HUES6 (cell line): ENCODE measurements around the gene ANKRD12.

ENCODE experiments used
- H3K27ac ChIP-seq: 2 replicates; pipeline ENCODE4 v1.7.0; 2013; ENCODE audit warnings: low read depth, mild to moderate bottlenecking, low read length, inconsistent platforms
- H3K27me3 ChIP-seq: 2 replicates; pipeline ENCODE4 v1.6.1; 2013; ENCODE audit warnings: low read length; ENCODE audit not compliant: control insufficient read depth, insufficient read depth
- H3K36me3 ChIP-seq: 2 replicates; pipeline ENCODE4 v1.6.1; 2013; ENCODE audit warnings: low read length; ENCODE audit not compliant: control insufficient read depth, insufficient read depth
- H3K4me1 ChIP-seq: 2 replicates; pipeline ENCODE4 v1.6.1; 2013; ENCODE audit warnings: low read length; ENCODE audit not compliant: control insufficient read depth, insufficient read depth
- H3K4me3 ChIP-seq: 2 replicates; pipeline ENCODE4 v1.5.1; 2013; ENCODE audit warnings: low read depth, low read length
- H3K9ac ChIP-seq: one replicate; pipeline ENCODE4 v1.6.1; 2013; ENCODE audit warnings: mild to moderate bottlenecking, low read length
- H3K9me3 ChIP-seq: 2 replicates; pipeline ENCODE4 v1.6.1; 2013; ENCODE audit warnings: low read depth, low read length; ENCODE audit not compliant: control insufficient read depth, insufficient read depth

The ANKRD12 gene

DNA sequence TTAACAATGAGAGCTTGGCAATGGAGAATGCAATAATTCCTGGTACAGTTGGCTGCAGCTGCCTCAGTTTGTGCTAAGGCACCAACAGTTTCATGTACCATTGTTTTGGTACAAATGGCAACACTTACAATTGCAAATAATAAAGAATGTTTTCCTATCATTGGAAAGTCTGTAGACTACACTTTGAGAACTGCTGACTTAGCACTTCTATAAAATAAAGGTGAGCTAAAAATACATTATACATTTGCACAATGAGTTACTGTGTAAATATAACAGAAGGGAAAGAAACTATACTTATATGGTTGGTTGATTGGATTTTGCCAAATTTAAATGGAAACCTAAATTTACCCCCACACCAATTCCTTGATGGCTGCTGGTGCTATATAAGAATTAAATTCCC is 153.1 kb downstream of the ANKRD12 start:
- Histone ChIP-seq H3K36me3 (no peaks in the 10 kb centered on the region), H3K9ac (no peak overlapping the region), H3K27me3 (no peaks in the 10 kb centered on the region), H3K9me3 (peaks cover 38% of the 10 kb centered on the region), H3K27ac (no peak overlapping the region), H3K4me1 (no peaks in the 10 kb centered on the region), H3K4me3 (no peak overlapping the region)

DNA sequence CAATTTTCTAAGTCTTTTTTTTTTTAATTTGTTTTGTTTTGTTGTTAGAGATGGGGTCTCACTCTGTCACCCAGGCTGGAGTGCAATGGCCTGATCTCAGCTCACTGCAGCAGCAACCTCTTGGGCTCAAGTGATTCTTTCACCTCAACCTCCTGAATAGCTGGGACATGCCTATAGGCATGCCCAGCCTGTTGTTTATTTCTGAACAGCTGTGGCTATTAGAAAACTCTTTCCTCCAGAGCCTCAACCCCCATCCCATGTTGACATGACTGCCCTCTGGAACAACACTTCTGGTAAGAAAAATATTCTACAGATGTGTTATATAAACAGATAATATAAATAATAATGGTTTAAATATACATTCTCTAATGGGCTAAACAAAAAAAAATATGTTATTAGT is 153.6 kb downstream of the ANKRD12 start:
- Histone ChIP-seq H3K4me3 (no peak overlapping the region), H3K4me1 (no peaks in the 10 kb centered on the region), H3K27me3 (no peaks in the 10 kb centered on the region), H3K36me3 (no peaks in the 10 kb centered on the region), H3K9me3 (peaks cover 41% of the 10 kb centered on the region), H3K9ac (no peak overlapping the region), H3K27ac (no peak overlapping the region)

GRCh38 chr18:9292047-9292446 is 155.5 kb downstream of the ANKRD12 start:
- Histone ChIP-seq H3K4me3 (no peak overlapping the region), H3K4me1 (no peaks in the 10 kb centered on the region), H3K27me3 (no peaks in the 10 kb centered on the region), H3K36me3 (no peaks in the 10 kb centered on the region), H3K27ac (no peak overlapping the region), H3K9me3 (peaks cover 57% of the 10 kb centered on the region), H3K9ac (no peak overlapping the region)

DNA sequence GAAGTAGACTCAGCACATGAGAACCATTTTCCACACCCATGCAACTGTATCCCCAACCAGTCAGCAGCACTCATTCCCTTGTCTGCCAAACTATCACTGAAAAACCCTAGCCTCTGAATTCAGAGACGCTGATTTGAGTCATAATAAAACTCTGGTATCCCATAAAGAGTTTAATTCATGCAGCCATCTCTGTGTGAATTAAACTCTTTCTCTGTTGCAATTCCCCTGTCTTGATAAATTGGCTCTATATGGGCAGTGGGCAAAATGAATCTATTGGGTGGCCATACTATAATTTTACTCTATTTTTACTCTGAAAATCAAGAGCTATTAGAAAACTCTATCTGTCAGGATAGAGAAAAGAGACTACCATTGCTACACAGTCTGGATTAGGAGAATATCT is 157.4 kb downstream of the ANKRD12 start:
- Histone ChIP-seq H3K4me1 (no peaks in the 10 kb centered on the region), H3K36me3 (no peaks in the 10 kb centered on the region), H3K27ac (no peak overlapping the region), H3K4me3 (no peak overlapping the region), H3K27me3 (no peaks in the 10 kb centered on the region), H3K9ac (no peak overlapping the region), H3K9me3 (peaks cover 68% of the 10 kb centered on the region)

GRCh38 chr18:9296233-9297006 is 159.8 kb downstream of the ANKRD12 start:
- H3K4me3 ChIP-seq: no peak overlapping the region
- no peaks in the 10 kb centered on the region for H3K36me3 ChIP-seq
- no peak overlapping the region for H3K9ac ChIP-seq
- H3K4me1 ChIP-seq: no peaks in the 10 kb centered on the region
- H3K27me3 ChIP-seq: no peaks in the 10 kb centered on the region
- H3K27ac ChIP-seq: no peak overlapping the region
- H3K9me3 ChIP-seq: peaks cover 56% of the 10 kb centered on the region

GRCh38 chr18:9297007-9297393 is 160.4 kb downstream of the ANKRD12 start:
- H3K4me3 ChIP-seq: no peak overlapping the region
- no peak overlapping the region for H3K27ac ChIP-seq
- H3K27me3 ChIP-seq: no peaks in the 10 kb centered on the region
- H3K9ac ChIP-seq: no peak overlapping the region
- no peaks in the 10 kb centered on the region for H3K36me3 ChIP-seq
- peaks cover 52% of the 10 kb centered on the region for H3K9me3 ChIP-seq
- no peaks in the 10 kb centered on the region for H3K4me1 ChIP-seq

DNA sequence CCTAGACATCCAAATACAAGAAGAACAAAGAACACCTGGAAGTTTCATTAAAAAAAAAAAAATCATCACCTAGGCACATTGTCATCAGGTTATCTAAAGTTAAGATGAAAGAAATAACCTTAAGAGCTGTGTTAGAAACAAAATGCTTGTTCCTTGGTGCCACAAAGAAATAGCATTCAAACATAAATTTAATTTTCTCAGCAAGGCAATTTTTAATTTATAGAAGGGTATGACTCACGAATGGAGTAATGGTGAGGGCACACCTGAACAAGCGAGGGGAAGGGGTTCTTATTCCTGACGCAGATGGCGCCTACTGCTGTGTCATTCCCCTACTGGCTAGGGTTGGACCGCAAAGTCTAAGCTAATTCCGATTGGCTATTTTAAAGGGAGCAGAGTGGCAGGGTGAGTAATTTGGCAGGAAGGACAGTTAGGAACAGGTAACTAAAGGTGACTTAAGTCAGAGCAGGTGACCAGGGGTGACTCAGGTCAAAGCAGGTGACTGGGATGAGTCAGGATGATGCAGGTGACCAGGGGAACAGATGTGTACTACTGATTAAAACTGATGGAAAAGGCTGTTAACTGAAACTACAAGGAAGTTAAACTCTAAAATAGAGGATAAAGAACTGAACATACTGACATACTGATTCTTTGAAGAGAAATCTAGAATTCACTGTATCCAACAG is 167.9 kb downstream of the ANKRD12 start:
- Histone ChIP-seq H3K4me1 (no peaks in the 10 kb centered on the region), H3K9ac (no peak overlapping the region), H3K36me3 (no peaks in the 10 kb centered on the region), H3K4me3 (no peak overlapping the region), H3K9me3 (peaks cover 5% of the 10 kb centered on the region; the same call in 1 of the 2 replicates), H3K27me3 (no peaks in the 10 kb centered on the region), H3K27ac (no peak overlapping the region)

- Histone ChIP-seq H3K9me3 (no peaks in the 10 kb centered on the region; the same call in 1 of the 2 replicates), H3K27me3 (no peaks in the 10 kb centered on the region; the same call in 1 of the 2 replicates), H3K4me3 (no peak overlapping the region), H3K4me1 (no peaks in the 10 kb centered on the region), H3K36me3 (no peaks in the 10 kb centered on the region), H3K9ac (no peak overlapping the region), H3K27ac (no peak overlapping the region)
Observed at GRCh38 chr18:9319333-9319732, 182.8 kb downstream of the ANKRD12 start.

DNA sequence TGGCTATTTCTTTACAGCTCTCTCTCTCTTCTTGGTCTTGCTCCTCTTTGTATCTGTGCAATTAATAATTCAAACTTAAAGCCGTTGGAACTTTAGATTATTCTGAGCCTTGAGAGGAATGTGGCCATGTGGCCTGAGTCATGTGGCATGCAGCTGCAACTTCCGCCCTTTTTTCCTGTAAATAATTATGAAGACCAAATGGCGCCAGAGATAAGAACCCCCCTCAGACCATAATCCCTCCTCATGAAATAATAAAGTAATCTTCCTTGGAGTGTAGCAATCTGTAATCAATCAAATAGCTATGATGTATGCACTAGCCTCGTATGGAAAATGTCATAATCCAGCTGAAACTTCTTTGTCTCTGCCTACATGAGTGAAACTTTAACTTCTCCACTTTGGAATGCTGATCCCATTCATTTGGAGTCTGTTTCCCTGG is 184.5 kb downstream of the ANKRD12 start:
- H3K9ac ChIP-seq: no peak overlapping the region
- no peak overlapping the region for H3K27ac ChIP-seq
- no peaks in the 10 kb centered on the region for H3K9me3 ChIP-seq
- H3K4me1 ChIP-seq: no peaks in the 10 kb centered on the region
- no peaks in the 10 kb centered on the region for H3K36me3 ChIP-seq
- H3K4me3 ChIP-seq: no peak overlapping the region
- no peaks in the 10 kb centered on the region; the same call in 1 of the 2 replicates for H3K27me3 ChIP-seq

DNA sequence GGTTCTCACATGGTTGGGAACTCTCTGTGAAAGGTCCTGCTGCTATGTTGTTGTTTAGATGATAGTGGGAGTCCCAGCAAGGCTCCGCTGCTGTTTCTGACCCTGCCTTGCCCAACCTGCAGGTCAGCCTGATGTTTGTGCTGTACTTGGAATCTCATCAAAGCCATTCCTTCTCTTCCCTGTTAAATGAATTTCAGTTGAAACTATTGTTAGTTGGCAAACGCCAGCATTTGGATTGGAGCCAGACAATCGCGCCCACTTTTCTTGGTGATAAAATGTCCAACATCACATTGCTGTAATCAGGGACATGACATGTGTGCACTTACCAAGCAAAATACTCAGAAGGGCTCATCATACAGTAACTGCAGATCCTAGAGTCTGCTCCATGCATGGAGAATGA is 185.2 kb downstream of the ANKRD12 start:
- H3K27ac ChIP-seq: no peak overlapping the region
- H3K4me1 ChIP-seq: no peaks in the 10 kb centered on the region
- H3K36me3 ChIP-seq: no peaks in the 10 kb centered on the region
- H3K9me3 ChIP-seq: no peaks in the 10 kb centered on the region
- no peak overlapping the region for H3K9ac ChIP-seq
- H3K27me3 ChIP-seq: no peaks in the 10 kb centered on the region; the same call in 1 of the 2 replicates
- H3K4me3 ChIP-seq: no peak overlapping the region

GRCh38 chr18:9322744-9323143 is 186.2 kb downstream of the ANKRD12 start:
- Histone ChIP-seq H3K4me1 (no peaks in the 10 kb centered on the region), H3K27ac (no peak overlapping the region), H3K36me3 (no peaks in the 10 kb centered on the region), H3K9me3 (0 out of 2 replicates have a peak, but pooled peaks cover 2% of the 10 kb centered on the region), H3K27me3 (no peaks in the 10 kb centered on the region; the same call in 1 of the 2 replicates), H3K9ac (no peak overlapping the region), H3K4me3 (no peak overlapping the region)
